GM19099 (cell line): ENCODE measurements around the gene ECT2.

Experiments used
- POLR2A ChIP-seq: IDR thresholded peaks from 3 replicates; pipeline ENCODE4 v1.6.1; 2011; ENCODE audit warnings: low read depth; ENCODE audit not compliant: insufficient read length; ENCODE audit errors: extremely low read depth

Gene ECT2

DNA sequence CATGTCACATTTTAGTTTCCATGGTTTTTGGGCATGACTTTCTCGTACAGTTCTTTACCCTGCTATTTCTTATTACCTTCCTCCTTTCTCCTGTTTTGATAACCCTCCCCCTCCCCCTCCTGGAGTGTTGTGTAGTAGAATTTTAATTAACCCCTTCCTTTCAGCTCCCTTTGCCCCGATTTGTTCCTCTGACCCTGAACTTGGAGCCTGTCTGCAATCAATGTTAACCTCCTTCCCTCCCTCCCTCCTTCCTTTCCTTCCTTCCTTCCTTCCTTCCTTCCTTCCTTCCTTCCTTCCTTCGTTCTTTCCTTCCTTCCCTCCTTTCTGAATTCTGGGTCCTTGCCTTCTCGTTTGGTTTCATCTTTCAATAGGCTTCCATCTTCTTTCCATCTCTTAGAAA lies 90.4 kb downstream of the ECT2 start:
- TF ChIP-seq POLR2A = no peak

- no peak for TF ChIP-seq POLR2A
These were observed 93.9 kb downstream of the ECT2 start for GRCh38 chr3:172844428-172844827.

DNA sequence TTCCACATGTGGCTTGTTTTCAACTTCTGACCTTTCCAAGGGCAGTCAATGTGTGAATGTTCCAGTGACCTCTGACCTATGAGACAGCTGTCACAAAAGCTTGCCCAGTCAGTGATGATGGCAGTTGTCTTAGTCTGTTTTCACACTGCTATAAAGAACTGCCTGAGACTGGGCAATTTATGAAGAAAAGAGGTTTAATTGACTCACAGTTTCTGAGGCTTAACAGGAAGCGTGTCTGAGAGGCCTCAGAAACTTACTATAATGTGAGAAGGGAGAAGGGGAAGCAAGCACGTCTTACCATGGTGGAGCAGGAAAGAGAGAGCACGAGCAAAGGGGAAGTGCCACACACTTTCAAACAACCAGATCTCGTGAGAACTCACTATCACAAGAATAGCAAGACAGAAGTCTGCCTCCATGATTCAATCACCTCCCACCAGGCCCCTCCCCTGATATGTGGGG lies 95.6 kb downstream of the ECT2 start:
- no peak for TF ChIP-seq POLR2A

DNA sequence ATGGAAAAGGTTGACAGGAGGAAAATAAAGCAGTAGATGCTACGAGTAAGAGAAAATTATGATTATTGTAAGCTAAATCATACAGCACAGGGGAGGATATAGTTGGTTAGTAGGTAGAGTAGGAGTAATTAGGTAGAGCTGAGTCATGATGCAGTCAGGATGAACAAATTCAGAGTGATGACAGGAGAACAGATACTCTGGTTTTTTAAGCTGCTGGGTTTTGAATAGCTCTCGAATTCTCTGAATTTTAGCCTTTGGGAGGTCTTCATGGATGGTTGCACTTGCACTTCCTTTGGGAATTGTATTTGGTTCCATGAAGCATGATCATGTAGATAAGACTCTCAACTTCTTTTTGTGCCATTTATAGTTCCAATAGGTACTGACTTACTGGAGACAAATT lies 96.2 kb downstream of the ECT2 start:
- TF ChIP-seq POLR2A = no peak

DNA sequence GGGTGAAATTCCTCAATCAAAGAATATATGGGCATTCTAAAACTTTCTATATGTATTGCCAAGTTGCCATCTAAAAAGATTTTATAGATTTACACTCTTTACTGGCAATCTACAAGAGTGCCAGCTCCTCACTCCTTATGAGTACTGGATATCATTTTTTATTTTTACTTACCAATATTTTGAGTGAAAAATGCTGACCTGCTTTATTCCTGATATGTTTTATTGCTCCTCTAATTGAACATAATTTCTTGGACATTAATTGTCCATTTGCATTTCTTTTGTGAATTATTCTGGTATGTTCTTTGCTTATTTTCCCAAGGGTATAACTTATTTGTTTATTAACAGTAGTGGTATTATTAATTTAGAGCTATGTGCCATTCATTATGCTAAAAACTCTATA lies 96.8 kb downstream of the ECT2 start:
- no peak for TF ChIP-seq POLR2A

GRCh38 chr3:172848910-172849309 lies 98.4 kb downstream of the ECT2 start:
- no peak for TF ChIP-seq POLR2A

- TF ChIP-seq POLR2A = no peak
These were observed 102.5 kb downstream of the ECT2 start for GRCh38 chr3:172853005-172853404.

GRCh38 chr3:172853921-172854666 lies 103.6 kb downstream of the ECT2 start:
- no peak for TF ChIP-seq POLR2A

GRCh38 chr3:172855037-172855436 lies 104.5 kb downstream of the ECT2 start:
- TF ChIP-seq POLR2A = no peak

- TF ChIP-seq POLR2A = no peak
These were observed 106.5 kb downstream of the ECT2 start for GRCh38 chr3:172856795-172857742.

DNA sequence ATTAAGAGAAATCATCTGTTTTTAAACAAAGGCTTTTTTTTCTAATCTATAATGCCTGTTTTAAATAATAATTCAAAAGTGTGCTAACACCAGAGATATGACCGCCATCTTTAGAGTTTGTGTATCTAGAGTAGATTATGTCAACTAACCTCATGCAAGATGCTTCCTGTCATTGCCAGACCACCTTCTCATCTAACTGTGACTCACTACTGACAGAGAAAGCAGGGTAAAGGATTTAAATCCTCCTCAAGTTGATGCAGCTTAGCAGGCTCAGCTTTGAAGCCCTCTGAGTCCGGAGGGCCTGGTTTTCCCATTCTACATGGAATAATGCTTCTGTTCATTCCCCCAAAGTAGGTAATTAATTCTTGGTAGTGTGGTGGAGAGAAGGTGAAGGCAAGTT lies 108.5 kb downstream of the ECT2 start:
- no peak for TF ChIP-seq POLR2A

DNA sequence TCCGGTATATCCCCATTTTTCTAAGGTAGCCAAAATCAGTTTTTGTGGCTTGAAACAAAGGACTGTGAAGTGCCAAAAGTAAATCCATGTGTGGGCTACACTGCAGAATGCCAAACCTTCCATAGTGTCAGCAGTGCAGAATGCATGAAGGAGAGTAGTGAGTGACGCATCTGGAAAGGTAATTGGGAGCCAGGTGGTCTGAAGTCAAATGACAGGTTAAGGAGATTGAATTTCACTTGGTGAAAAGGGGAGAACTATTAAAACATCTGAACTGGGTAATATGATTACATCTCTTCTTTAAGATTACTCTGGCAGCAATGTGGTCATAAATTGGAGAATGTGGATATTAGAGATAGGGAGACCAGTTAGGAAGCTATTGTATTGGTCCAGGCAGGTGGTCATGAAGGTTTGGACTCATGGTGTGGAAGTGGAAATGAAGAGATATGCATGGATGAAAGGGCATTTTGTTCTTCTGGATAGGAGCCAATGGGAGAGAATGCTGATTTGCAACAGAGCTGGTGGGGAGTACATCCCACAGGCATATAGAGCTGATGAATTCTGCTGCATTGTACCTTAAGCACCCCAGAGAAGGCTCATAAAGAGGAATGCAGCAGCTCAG lies 118.2 kb downstream of the ECT2 start:
- no peak for TF ChIP-seq POLR2A

DNA sequence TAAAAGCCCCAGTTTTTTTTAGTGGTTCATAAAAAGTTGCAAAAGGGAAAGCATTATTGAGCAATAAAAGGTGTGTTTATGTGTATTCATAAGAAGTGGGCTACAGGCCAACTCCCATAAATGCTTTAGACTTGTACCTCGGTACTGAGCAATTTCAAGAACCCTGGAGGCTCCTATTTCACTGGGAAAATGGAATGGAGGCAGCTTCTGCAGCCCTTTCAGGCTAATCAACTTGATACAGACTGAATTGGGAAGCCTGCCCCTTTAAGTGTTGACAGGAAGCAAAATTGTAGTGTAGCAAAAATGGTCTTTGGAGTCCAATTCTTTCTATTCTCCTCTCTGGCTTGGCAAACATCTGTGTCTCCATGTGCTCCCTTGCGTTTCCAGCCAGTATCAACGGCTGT lies 118.8 kb downstream of the ECT2 start:
- TF ChIP-seq POLR2A = no peak

GRCh38 chr3:172869784-172870518 lies 119.4 kb downstream of the ECT2 start:
- TF ChIP-seq POLR2A = no peak
